Left lobe of liver (tissue), 2 donors: ENCODE results near the gene CFAP99. TPM values are rescaled to one million over a fixed set of nuclear protein-coding genes. Genes with fewer than 3 reads are reported as not detected.
"Not testable (repeated sequence)": the region's sequence is repeated elsewhere in the genome, so short reads cannot be mapped to it uniquely, and the experiment has no call there.

ENCODE experiments used
- ATAC-seq: fragments of 200-7000 bp; cut with Tn5 transposase; one replicate; pipeline ENCODE4 v1.9.1; 2020; ENCODE audit warnings: mild to moderate bottlenecking, moderate library complexity
- DNase-seq: peaks from one replicate; pipeline ENCODE4 v3.0.0-alpha.2; 2020; ENCODE audit warnings: low spot score
- total RNA-seq: library from RNA; stranded (reverse); gene quantifications from one replicate; pipeline ENCODE4 v1.2.1, GENCODE V29; 2021
- donor health status: DM: no; HTN: no; CAD: no; lungs with moderate emphysema.
- donor health status: DM: no; HTN: yes; CAD: no.

Gene CFAP99
- total RNA-seq, 1 donor from 2014 or later, result 1.3 TPM

DNA sequence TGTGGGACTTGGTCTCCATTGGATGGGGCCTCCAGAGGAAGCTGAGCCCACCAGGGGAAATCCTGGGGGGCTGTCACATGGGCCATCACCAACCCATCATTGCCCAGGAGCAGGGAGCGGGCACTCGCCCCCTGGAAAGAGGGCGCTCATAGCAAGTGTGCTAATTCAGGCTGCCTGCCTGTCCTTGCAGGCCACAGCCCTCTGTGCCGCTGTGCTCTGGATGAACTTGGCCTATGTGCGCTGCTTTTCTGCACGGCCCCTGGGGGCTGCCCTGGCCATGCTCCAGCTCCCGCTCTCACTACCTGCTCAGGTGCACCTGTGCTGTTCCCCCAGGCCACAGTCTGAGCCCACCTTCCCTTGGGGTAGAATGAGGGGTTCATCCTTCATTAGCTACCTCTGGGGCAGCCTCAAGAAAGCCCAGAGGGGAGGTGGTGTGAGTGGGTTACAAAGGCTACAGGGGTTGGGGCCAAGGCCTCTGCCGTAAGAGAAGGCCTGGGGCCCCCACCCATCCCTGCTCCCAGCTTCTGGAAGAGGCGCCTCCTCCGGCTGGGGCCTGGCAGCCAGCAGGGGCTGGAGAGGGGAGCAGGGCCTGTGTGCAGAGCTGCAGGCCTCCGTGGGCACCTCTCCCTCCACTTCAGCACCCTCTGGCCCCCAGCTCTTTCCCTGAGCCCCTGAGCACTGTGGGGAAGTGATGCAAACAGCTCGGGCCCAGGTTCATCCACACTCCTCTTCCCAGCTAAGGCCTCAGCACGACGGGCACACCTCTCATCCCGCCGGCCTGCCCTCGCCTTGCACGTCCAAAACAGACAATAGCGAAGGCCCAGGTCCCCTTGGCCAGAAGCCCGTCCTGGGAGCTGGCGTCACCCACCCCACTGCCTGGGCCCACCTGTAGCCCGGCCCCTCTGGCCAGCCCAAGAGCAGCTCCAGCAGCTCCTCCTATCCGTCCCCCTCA is 8.9 kb downstream of the CFAP99 start:
- DNase-seq, result no peak

DNA sequence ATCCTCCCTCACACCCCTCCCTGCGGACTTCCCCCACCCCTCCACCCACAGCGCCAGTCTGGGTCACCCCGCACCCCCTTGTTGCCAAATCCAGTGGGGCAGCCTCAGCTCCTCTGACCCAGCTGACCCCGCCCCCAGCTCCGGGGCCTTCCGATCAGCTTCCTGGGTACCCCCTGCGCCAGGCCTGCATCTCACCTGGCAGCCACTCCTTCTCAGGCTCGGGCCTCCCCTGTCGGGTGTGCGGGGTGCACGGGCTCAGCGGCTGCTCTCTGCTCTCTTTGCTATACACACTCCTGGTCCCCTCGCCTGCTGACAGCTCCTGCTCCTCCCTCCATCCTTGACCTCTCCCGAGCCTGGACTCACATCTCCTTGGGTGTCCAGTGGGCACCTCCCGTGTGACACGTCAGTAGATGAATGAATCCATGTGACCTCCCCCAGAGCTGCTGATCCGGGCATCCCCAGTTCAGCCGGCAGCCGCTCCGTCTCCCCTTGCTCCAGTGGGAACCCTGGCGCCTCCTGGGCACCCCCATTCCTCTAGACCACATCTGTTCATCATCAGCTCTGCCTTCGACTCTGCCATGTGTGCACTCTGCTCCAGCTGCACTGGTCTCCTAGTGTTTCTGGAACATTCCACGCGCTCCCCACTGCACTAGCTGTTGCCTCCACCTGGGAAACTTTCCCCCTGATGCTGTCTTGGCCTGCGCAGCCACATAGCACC is 9.9 kb downstream of the CFAP99 start:
- ATAC-seq (no peak), DNase-seq (no peak)

More for the DNA sequence above, 8.9 kb downstream of the CFAP99 start:
- ATAC-seq, result no peak

DNA sequence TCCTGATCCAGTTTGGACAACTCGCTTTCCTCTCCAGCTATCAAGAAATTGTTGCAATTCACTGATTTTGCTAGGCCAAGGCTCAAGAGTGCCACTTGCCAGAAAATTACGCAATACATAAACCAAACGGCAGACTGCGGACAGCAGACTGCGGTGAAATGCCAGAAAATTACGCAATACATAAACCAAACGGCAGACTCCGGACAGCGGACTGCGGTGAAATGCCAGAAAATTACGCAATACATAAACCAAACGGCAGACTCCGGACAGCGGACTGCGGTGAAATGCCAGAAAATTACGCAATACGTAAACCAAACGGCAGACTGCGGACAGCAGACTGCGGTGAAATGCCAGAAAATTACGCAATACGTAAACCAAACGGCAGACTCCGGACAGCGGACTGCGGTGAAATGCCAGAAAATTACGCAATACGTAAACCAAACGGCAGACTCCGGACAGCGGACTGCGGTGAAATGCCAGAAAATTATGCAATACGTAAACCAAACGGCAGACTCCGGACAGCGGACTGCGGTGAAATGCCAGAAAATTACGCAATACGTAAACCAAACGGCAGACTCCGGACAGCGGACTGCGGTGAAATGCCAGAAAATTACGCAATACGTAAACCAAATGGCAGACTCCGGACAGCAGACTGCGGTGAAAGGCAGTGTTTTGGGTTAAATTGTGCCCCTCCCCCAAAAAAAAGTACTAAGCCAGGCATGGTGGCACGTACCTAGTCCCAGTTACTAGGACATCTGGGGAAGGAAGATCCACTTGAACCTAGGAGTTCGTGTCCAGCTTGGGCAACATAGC is 11.4 kb downstream of the CFAP99 start:
- not testable (repeated sequence) for ATAC-seq, DNase-seq

DNA sequence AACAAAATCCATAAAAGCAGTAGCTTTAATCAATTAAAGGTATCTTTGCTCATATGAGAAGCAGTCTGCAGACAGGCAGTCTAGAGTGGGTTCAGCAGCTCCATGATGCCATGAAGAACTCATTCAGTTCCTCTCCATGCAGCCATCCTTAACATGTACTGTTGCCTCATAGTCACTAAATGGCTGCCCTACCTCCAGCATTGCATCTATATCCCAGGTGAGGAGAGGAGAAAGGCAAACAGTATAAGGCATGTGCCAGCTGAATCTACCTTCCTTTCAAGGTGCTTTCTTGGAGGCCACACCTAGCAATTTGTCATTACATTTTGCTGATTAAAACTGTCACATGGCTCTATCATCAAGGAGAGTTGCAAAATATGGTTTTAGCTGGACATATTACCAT is 13.2 kb downstream of the CFAP99 start:
- no peak for DNase-seq
- ATAC-seq, result no peak

DNA sequence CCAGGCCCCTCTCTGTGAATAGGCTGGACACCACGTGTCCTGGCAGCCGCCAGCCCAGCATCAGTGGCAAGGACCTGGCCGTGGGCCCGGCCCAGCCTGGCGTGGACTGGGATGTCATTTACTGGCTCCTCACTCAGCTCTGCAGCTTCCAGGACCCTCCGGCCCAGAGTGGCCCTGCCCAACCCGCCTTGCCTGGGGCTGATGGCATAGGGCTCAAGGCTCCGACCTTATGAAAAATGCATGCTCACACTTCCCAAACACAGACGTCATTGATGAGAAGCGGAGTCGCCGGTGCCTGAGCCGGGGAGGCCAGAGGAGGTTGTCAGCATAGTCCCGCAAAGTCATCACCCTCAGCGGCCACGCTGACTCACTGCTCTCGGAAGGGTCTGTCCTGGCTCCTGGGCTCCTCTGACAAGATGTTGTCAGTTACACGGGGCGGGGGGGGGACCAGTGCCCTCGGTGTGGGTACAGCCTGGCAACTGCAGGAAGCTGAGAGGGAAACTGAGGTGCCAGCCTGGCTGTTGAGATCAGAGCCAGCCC is 14.3 kb downstream of the CFAP99 start:
- no peak for DNase-seq
- no peak for ATAC-seq

DNA sequence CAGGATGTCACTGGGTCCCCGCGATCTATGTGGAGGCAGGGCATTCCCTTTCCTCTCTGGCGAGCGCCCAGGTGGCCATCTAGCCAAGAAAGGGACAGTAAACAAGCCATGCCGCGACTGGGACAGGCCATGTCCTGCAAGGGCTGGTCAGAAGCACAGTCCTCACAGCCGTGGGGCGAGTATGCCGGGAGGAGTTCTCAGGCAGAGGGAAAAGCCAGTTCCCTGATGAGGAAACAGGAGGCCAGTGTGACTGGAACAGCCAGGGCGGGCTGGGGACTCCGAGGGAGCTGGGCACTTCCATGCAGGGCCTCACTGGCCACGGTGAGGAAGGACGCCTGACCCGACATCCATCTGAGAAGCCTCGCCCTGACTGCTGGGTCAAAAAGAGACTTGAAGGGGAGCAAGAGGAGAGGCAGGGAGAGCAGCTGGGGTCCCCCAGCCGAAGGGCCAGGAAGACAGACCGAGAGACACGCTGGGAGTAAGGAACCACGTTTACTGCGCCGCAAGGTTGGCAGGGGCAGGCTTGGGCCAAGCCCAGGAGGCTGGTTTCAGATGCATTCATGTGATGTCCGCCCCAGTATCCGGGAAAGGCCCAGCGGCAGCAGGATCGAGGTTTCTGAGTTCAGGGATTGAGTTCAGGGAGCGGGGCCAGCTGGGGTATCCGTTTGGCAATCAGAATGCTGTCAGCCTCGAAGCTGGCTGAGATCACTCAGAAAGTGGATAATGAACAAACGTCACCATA is 15.0 kb downstream of the CFAP99 start:
- DNase-seq (no peak), ATAC-seq (no peak)

DNA sequence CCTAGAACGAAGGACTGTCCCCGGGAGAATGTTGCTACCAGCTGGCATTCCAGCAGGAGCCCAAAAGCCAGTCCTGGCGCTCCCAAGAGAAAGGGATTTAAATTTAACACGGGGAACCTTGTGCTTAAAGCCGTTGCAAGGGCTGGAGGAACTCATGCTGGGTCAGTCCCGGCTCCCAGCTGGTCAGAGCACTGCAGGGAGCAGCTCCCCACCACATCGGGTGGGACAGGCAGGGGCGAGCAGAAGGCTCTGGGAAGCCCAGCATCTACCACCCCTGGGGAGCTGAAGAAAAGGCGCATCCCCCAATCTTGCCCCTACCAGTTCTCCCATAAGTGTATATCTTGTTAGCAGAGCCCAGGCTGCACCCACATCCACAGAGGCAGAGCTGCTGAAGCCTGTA is 15.7 kb downstream of the CFAP99 start:
- DNase-seq (no peak), ATAC-seq (no peak)

DNA sequence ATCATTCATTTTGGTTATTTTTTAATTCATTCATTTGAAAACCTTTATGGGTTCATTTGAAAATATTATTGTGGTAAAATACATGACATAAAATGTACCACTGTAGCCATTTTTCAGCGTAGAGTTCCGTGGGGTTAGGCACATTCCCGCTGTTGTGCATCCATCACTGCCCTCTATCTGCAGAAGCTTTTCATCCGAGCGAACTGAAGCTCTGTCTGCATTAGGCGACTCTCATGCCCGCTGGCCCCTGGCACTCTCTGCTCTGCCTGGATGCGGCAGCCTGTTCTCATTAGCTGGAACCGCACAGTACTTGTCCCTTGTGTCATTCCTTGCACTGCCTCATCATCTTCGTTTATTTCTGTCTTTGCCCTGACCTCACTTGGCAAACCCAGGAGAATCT is 17.5 kb downstream of the CFAP99 start:
- peak; percentile 55 for ATAC-seq
- DNase-seq, result no peak

DNA sequence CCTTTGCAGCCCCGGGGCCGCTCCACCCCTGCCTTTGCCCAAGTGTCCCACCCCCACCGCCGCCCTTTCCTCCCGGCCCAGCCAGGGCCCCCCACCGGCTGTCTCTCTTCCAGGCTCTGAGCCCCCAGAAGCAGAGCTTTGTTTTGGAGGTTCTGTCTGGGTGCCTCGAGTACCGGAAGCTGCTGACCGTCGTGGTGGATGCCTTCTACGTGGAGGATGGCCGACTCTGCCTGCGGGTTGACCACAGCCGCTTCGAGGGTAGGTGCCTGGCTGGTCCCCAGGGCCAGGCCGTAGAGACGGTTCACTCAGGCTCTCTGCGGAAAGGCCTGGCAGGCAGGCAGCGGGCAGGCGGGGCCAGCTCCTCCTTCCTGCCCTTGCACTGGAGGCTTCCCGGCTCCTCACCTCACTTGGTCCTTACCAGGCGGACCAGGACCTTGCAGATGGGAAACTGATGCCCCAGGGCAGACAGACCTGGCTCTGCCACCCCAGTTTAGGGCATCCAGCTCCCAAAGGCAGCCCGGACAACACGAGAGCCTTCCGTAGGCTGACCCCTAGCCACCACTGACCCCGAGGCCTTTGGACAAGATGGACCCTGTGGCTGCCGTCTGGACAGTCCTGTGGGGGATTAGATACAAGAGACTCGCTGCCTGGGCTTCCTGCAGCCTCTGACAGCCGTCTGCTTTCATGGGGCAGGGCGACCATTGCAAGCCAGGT is 18.2 kb downstream of the CFAP99 start:
- DNase-seq, result no peak
- no peak for ATAC-seq

DNA sequence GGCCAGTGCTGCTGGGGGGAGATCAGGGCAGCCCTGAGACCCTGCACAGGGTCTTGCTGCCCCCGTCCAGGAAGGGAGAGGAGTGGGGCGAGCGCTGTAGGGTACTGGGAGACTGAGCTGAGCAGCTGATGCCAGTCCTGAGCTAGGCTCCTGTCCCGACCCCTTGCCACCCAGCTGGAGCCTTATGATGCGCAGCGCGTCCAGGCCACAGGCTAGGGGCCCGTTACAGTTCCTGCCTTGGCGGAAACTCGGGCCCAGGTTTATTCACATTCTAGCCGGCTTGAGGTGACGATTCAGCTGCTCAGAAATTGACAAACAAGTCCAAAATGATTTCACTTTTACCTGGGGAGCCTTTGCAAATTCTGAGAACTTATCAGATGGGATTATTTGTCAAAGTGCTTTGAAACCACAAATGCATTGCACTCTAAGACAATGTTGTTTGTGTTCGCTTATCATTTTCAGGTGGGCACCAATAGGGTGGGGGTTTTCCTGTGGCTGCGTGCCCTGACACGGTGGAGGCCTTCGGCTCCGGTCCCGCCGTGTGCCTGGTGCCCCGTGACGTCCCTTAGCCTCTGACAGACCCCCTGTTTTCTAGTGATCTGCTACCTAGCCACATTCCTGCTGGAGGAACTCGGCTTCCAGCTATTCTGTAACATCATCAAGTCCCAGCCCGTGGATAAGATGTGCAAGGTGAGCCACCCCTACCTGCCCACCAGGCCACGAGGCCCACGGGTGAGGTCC is 18.9 kb downstream of the CFAP99 start:
- DNase-seq, result no peak
- ATAC-seq, result no peak

DNA sequence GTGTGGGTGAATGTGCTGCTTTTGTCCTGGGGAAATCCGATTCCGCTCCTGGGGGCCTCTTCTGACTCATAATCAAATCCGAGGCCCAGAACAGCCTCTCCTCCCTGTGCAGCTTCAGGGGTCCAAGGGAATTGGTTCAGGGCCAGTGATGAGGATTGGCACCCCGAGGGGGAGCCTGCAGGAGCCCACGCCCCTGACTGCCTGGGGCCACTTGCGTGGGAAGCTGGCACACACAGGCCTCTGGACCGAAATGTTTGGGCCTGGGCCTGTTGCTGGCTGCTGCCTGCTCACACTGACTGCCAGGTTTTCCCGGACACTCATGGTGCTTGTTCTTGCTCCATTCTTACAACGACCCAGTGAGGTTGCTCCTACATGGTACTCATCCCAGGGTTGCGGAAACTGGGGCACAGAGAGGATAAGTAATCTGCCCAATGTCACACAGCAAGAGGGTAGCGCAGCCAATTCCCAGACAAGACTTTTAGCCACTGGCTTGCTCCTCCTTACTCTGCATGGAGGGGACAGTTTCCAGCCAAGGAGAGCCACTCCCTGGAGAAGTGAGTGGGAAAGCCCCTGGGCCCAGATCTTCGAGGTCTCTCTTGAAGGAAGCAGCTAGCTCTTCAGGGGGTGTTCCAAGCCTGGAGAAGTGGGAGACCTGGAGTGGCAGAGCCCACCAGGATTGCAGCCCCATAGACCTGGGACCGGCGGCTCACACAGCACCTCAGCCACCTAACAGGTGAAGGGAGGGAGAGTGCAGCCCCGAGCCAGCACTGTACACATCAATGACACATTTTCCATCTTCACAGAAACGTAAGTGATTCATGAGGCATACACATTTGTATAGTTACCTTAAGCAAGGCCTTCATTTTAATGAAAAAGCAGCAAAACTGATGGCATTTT is 20.3 kb downstream of the CFAP99 start:
- DNase-seq, result no peak
- ATAC-seq, result no peak

DNA sequence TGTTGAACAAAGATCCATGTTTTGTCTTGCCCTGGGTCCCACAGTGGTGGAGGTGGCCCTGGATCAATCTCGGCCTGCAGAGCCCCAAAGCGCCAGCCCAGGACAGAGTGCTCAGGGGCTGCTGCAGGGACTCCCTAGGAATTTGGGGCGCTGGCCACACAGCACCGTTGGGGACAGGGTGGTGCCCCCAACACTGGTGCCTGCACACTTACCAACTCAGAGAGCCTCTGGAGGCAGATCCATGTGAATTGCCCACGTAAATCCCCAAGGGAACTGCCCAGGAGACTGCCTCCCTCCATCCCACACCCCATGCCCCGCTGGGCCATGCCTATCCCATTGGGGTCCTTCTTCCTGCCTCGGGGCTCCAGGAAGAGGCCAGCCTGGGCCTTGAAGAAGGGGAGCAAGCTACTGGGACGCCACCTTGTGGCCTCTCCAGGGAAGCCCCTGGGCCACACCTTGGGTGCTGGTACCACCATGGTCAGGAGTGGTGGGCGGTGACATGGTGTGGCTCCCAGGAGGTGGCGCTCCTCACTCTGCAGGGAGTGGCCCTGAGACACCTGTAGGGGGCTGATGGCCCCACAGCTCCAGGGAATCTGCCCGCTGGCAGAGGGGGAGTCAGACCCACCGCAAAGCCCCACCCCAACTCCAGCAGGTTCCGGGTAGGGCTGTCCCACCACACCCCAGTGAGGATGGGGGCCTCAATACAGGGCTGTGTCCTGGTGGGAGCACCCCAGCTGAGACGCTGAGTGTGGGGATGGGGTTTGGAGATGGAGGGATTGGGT is 22.8 kb downstream of the CFAP99 start:
- ATAC-seq, result peak; percentile 86

DNA sequence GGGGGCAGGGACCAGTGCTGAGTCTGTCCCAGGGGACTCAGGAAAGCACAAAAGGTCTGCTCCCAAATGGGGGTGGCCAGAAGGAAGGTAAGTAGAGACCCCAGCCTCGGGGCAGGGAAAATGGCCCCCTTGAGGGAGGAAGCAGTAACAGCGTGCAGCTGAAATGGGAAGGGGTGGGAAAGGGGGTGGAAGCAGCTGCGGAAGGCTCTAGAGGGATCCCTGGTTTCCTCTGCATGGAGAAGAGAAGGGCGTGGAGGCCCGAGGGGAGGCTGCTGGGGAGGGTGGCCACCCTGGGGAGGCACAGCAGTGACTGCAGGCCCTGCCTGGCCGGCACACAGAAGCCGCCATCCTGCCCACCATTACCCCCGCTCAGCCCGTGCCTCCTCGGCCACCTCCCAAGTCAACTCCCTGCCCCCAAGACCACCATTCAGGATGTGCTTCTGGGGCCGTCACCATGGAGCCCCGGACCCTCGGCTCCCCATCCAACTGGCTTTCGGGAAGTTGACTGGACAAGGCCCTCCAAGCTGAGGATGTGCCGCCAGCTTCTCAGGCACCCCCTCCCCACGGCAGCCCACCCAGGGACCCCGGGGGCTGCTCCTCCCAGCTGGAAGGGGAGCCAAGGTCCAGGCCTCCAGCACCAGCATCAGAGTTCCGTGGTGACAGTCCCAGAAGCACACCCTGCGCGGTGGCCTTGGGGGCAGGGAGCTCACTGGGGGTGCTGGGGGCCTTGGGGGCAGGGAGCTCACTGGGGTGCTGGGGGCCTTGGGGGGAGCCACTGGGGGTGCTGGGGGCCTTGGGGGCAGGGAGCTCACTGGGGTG is 23.6 kb downstream of the CFAP99 start:
- no peak for ATAC-seq
- DNase-seq, result no peak

More for the DNA sequence above, 22.8 kb downstream of the CFAP99 start:
- DNase-seq, result no peak

DNA sequence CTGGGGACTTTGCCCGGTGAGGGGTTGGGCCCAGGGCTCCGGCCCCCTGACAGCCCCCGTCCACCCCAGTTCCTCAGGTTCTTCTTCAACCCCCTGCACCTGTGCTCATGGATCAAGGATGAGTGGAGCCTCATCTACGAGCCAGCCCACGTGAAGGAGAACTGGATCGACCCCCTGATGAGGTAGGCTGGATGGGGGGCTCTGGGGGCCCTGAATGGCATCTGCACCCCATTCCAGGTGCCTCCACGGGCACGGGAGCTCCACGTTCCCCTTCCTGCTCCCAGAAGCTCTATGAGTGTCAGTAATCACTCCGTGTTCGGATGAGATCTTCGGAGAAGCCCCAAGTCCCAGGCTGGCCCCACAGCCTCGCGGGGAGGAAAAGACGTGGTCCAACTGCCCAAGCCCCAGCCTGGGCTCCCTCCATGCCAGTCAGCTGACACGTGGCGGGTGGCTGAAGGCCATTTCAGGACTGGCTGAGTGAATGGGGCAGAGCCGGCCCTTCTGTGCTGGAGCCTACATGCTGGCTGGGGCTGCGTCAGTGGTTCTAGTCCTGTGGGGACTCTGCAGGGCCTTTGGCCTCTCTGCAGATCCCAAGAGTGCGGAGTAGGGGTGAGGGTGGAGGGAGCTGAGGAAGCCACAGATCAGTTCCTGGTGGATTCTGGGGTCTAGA is 24.4 kb downstream of the CFAP99 start:
- DNase-seq (no peak), ATAC-seq (no peak)

DNA sequence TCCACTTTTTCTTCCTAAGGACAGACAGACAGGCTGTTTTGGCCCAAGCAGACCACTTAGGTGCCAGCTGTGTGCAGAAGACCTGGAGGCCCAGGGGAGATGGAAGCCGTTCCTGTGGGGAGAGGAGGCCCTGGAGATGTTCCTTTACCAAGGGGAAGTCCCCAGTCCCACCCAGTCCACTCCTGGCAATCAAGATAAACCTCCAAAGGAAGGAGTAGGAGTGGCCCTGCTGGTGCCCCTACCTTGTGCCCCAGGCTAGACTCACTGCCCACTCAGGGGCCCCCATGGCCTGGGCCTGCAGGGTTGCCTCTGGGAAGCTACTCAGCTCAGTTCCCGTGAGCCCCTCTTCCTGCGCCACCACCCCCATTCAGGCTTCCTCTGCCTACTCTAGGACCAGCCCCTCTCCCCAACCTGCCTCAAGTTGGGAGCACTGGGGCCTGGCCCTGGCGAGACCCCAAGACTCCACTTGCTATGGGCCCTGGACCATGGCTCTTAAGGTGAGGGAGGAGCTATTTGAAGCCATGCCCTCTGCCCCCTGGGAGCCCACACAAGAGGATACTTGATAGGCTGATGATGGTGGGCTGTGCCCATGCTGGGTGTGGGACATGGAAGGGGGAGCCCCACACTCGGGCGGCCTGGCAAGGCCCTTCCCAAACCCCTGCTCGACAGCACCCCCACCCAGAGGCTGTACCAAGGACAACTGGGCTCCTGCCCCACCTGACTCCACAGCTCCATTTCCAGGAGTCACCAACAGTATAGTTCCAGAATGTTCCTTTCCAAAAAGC is 25.4 kb downstream of the CFAP99 start:
- DNase-seq, result no peak
- ATAC-seq, result no peak
